WTC11 (cell line): ENCODE results near the gene CLPX. TPM values are rescaled to one million over a fixed set of nuclear protein-coding genes. Genes with fewer than 3 reads are reported as not detected.

Source experiments
- AR ChIP-seq: fragments of 250-450 bp; sonication (Bioruptor Pico); IDR thresholded peaks from 2 replicates; pipeline ENCODE4 v1.9.0; 2021; ENCODE audit warnings: mild to moderate bottlenecking
- CDX4 ChIP-seq: fragments of 250-450 bp; sonication (Bioruptor Pico); IDR thresholded peaks from 2 replicates; pipeline ENCODE4 v1.9.0; 2021; ENCODE audit warnings: moderate library complexity, mild to moderate bottlenecking, inconsistent platforms, borderline replicate concordance
- CREB1 ChIP-seq: sonication (generic); formaldehyde crosslinking; IDR thresholded peaks from 2 replicates; pipeline ENCODE4 v1.8.0; 2023; ENCODE audit warnings: mild to moderate bottlenecking, missing genetic modification reagents
- CTCF ChIP-seq: fragments of 200-600 bp; IDR thresholded peaks from 2 replicates; pipeline ENCODE4 v1.8.0; 2022; ENCODE audit warnings: antibody characterized with exemption
- E2F1 ChIP-seq: sonication (generic); formaldehyde crosslinking; IDR thresholded peaks from 2 replicates; pipeline ENCODE4 v1.8.0; 2022; ENCODE audit warnings: mild to moderate bottlenecking, missing genetic modification reagents
- FOXK1 ChIP-seq: sonication (generic); formaldehyde crosslinking; IDR thresholded peaks from 2 replicates; pipeline ENCODE4 v1.8.0; 2022; ENCODE audit warnings: mild to moderate bottlenecking, moderate library complexity, missing genetic modification reagents
- FOXP4 ChIP-seq: sonication (generic); formaldehyde crosslinking; IDR thresholded peaks from 2 replicates; pipeline ENCODE4 v1.8.0; 2022; ENCODE audit warnings: mild to moderate bottlenecking, missing genetic modification reagents
- JUN ChIP-seq: sonication (generic); formaldehyde crosslinking; IDR thresholded peaks from 2 replicates; pipeline ENCODE4 v1.8.0; 2023; ENCODE audit warnings: mild to moderate bottlenecking, missing genetic modification reagents
- MLX ChIP-seq: sonication (generic); formaldehyde crosslinking; IDR thresholded peaks from 2 replicates; pipeline ENCODE4 v1.8.1; 2023; ENCODE audit warnings: mild to moderate bottlenecking, missing genetic modification reagents, moderate library complexity
- NR1H2 ChIP-seq: sonication (generic); formaldehyde crosslinking; IDR thresholded peaks from 2 replicates; pipeline ENCODE4 v1.9.0; 2021; ENCODE audit warnings: mild to moderate bottlenecking, moderate library complexity, missing genetic modification reagents
- PRDM15 ChIP-seq: sonication (generic); formaldehyde crosslinking; IDR thresholded peaks from 2 replicates; pipeline ENCODE4 v1.8.0; 2022; ENCODE audit warnings: missing genetic modification reagents
- RORB ChIP-seq: fragments of 250-450 bp; sonication (Bioruptor Pico); IDR thresholded peaks from 2 replicates; pipeline ENCODE4 v1.9.0; 2021; ENCODE audit warnings: mild to moderate bottlenecking
- USF1 ChIP-seq: sonication (generic); formaldehyde crosslinking; IDR thresholded peaks from 2 replicates; pipeline ENCODE4 v1.8.0; 2022; ENCODE audit warnings: mild to moderate bottlenecking, missing genetic modification reagents
- ZBTB21 ChIP-seq: sonication (generic); formaldehyde crosslinking; IDR thresholded peaks from 2 replicates; pipeline ENCODE4 v1.8.1; 2023; ENCODE audit warnings: mild to moderate bottlenecking, missing genetic modification reagents, borderline replicate concordance
- ZNF219 ChIP-seq: sonication (generic); formaldehyde crosslinking; IDR thresholded peaks from 2 replicates; pipeline ENCODE4 v1.8.0; 2023; ENCODE audit warnings: missing genetic modification reagents, mild to moderate bottlenecking, borderline replicate concordance
- ZNF317 ChIP-seq: sonication (generic); formaldehyde crosslinking; IDR thresholded peaks from 2 replicates; pipeline ENCODE4 v1.8.1; 2023; ENCODE audit warnings: low read depth, mild to moderate bottlenecking, moderate library complexity, missing genetic modification reagents, borderline replicate concordance
- ZNF512 ChIP-seq: sonication (generic); formaldehyde crosslinking; IDR thresholded peaks from 2 replicates; pipeline ENCODE4 v1.8.1; 2022; ENCODE audit warnings: missing genetic modification reagents, borderline replicate concordance
- total RNA-seq: library from RNA; stranded (reverse); gene quantifications from 3 replicates; pipeline ENCODE4 v1.2.3, GENCODE V29; 2021

Gene CLPX
- total RNA-seq, 1 experiment from 2014 or later, result 68.7 TPM

GRCh38 chr15:65133548-65134200, 51.5 kb downstream of the CLPX start, which contains the start of gene PDCD7 (continued):
- TF ChIP-seq PRDM15 (no peak), RORB (CRISPR knock-in tag) (no peak), AR (CRISPR knock-in tag) (no peak), JUN (CRISPR knock-in tag) (no peak; the same call in 1 of the 2 replicates), ZNF317 (CRISPR knock-in tag) (no peak), FOXP4 (0 out of 2 replicates have a peak, but pooled peaks have one; percentile 56), ZNF512 (no peak), CREB1 (CRISPR knock-in tag) (peak; percentile 75; the same call in 1 of the 2 replicates), NR1H2 (CRISPR knock-in tag) (no peak), USF1 (no peak), FOXK1 (CRISPR knock-in tag) (peak; percentile 77; the same call in 1 of the 2 replicates), E2F1 (CRISPR knock-in tag) (no peak), CDX4 (CRISPR knock-in tag) (no peak), CTCF (no peak), MLX (no peak), ZBTB21 (CRISPR knock-in tag) (no peak), ZNF219 (CRISPR knock-in tag) (no peak)
